NK-92 (cell line): Measurements from ENCODE around the gene DLX1.

Experiments
- DNase-seq: peaks from one replicate; lab custom pipeline; 2025; ENCODE audit not compliant: unreplicated experiment; lab: John Stamatoyannopoulos, UW

Gene DLX1

GRCh38 chr2:172086241-172087206 is 1.2 kb downstream of the DLX1 start:
- DNase-seq, result no peak

DNA sequence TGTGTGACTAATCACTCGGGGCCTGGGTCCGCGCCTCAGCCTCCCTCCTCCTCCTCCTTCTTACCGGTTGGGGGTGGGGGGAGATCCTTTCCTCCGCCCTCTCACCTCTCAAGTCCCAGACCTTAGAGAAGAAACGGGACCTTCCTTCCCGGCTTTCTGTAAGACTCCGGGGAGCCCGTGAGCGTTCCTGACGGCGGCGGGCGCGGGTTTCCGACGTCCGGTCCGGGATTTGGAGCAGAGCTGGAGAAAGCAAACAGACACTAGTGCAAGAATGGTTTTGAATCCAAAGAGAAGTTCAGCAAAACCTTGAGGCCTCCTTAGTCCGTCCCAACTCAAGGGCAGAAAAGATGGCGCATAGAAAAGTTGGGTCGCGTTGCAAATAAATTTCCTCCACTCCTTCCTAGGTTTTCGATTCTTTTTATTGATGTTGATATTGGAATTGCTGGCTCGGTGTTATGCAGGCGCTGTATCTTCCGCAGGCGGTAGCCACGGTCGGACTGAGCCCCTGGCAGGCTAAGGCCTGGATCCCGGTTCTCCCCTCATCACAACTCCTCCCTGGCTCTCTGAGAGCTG is 2.0 kb downstream of the DLX1 start:
- no peak for DNase-seq

DNA sequence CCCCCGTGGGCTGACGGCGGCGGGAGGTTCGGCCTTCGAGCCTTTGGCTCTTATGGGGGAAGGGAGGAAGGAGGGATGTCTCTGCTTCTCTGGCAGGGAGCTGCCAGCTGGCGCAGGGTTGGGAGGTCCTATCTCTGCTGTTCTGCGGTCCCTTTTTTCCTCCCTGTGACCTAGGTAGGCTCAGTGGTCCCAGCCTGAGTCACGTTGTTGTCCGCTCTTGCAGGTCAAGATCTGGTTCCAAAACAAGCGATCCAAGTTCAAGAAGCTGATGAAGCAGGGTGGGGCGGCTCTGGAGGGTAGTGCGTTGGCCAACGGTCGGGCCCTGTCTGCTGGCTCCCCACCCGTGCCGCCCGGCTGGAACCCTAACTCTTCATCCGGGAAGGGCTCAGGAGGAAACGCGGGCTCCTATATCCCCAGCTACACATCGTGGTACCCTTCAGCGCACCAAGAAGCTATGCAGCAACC is 2.5 kb downstream of the DLX1 start:
- DNase-seq, result no peak

DNA sequence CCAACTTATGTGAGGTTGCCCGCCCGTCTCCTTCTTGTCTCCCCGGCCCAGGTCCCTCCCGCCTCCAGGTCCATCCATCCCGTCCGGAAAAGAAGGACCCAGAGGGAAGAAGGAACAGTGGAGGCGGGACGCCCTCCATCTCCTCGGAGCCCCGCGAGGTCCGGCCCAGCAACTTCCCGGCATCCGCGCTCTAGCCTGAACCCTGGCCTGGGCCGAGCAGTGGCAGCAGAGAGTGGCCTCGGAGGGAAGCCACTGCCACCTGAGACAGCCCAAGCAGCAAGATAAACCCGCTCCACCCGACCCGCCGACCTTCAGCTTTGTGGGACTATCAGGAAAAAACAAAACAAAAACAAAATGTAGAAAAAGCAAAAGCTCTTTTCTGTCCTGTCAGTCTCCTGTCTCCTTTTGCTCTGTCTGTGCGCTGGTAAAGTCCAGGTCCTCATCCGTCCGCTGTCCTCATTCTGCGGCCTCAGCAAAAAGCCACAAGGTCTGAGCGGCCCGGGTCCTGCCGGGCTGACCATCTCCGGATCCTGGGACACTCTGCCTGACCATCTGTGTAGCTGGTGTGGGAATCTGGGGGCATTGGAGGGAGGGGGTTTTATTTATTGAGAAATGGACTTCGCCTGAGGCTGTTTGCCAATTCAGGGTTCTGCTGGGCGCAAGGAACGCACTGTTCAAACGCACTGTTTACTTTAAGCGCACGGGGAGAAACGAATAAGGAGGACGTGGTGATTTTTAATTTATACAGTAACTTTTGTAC is 3.1 kb downstream of the DLX1 start:
- no peak for DNase-seq

- no peak for DNase-seq
Observed at GRCh38 chr2:172089005-172089504, 3.7 kb downstream of the DLX1 start.

DNA sequence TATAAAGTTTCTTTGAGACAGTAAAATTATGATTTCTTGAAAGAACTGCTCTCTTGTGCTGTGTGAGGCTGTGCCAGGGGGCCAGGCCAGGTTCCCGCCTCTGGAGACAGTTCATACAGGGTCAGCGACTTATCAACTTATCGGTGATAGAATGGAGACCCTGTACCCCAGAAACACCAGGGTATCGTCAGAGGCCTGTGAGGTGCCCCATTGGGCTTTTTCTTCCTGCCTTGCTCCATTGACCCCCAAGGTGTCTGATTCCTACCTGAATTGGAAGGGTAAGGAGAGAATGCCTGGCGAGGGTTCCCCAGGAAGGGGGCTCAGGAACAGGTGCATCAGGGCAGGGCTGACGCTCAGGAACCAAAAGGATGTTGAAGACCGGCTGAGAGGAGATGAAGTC is 4.3 kb downstream of the DLX1 start:
- no peak for DNase-seq

GRCh38 chr2:172090044-172090961 is 5.0 kb downstream of the DLX1 start:
- DNase-seq, result no peak

DNA sequence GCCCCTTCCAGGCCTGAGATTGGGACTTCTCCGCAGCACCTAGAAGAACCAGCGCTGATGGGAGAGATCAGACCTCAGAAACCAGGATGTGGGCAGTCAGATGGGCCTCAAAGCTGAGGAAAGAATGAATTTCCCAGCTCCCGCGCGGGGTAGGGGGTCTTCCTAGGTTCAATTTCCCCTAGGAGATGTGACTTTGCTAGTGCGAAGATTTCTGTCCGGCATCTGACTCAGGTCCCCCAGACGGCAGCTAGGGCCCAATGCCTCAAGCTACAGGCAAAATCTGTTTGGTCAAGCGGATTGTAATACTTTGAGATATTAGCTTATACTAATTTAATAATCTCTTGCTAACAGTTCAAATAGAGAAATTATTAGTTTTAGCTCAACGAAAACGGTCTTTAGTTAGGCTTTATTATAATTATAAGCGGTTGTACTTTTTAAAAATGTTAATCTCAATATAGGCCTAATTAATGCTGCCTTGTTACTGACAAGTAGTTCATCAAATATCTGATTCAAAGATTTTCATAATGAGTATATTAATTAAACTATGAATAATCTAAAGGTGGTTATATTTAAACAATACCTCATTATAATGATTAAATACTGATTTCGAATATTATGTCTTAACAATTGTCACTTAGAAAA is 5.8 kb downstream of the DLX1 start:
- DNase-seq, result no peak

GRCh38 chr2:172091761-172092566 is 6.7 kb downstream of the DLX1 start:
- no peak for DNase-seq

GRCh38 chr2:172092716-172093415 is 7.6 kb downstream of the DLX1 start:
- no peak for DNase-seq

DNA sequence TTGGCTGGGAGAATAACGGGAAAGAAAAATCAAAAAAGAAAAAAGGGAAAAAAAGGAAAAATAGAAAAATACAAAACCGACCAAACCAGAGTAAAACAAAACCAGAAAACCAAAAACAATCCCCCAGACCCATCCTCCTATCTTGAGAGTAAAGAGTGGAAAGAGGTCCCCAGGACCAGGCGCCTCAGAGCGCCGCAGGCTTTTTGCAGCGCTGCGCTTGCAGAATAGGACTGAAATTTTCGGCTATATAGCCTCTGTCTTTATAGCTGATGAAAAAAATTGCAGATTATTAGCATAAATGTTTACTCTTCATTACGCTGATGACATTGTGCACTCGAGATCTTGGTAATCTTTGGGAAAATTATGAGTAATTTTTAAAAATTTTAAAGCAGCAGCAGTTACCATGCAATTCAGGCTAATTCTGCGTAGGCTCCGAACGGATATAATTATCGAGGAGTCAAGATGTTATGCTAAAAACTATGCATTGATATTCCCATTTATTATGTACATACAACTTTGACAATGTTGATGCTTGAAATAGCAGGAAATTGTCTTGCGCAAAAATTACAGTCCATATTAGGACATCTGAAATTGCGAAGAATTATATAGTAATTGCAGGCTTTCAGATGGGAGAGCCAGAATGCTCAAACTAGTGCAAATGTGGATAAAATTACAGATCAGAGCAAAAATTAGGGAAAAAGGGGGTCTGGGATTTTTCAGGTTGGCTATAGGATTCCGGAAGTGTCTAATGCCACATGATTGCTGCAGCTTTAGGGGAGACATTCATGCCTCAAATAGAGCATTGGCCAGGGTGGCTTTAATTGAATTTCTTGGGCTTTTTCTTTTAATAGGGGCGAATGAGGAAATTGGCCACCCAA is 8.3 kb downstream of the DLX1 start:
- no peak for DNase-seq

DNA sequence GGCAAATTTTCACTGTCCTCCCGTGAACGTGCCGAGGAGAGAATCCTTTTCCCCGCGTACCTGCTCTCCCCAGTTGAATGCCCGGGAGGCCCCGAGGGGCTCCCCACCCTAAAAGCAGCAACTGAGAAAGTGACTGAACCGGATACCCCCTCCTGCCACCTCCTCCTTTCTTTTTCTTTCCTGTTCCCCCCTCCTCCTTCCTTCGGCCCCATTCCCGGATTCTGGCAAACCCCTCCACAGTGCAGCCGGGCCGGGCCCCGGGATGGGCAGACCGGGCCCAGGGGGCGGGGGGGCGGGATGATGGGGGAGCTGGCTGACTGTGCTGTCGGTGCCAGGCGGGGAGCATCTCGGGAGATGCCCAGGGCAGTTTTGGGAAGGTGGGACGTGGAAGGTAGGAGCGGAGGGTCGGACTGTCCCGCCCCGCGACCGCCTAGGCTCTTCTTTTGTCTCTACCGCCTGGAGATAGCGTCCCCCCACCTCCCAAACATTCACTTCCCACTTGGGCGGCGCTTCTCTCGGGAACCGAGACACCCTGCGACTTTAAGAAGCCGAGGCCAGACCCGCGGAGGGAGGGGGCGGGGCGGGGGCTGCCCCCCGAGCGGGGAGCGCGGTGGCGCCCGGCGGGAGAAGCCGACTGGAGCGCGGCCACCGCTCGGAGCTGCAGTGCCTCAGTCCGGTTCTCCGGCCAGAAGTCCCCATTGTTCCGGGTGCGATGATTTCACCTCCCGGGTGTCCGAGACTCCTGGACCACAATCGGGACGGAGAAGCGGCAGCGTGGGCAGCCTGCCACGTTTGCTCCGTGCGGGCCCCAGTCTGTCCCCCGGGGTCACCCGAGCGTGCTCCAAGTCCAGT is 9.2 kb downstream of the DLX1 start:
- DNase-seq, result no peak

- DNase-seq, result no peak
Observed at GRCh38 chr2:172095146-172095904, 10.0 kb downstream of the DLX1 start.

- DNase-seq, result no peak
Observed at GRCh38 chr2:172095905-172096625, 10.8 kb downstream of the DLX1 start.
